ENCODE measurements around the gene SLC6A8.

Gene SLC6A8

GRCh38 chrX:153643431-153644351 is 44.0 kb upstream of the SLC6A8 start:
- H3K36me3 ChIP-seq (replicated peaks; ENCODE audit: low read depth, low read length) = no peaks in the 10 kb centered on the region
- no peaks in the 10 kb centered on the region for H3K9me3 ChIP-seq (ENCODE audit: insufficient read depth, low read length)
- peaks cover 13% of the 10 kb centered on the region; the same call in 1 of the 2 replicates for H3K4me1 ChIP-seq (ENCODE audit: low read length)
- no peaks in the 10 kb centered on the region for H3K79me2 ChIP-seq (ENCODE audit: low read length)
- H3K4me2 ChIP-seq (ENCODE audit: low read length) = no peak overlapping the region
- no peak overlapping the region for H3K9ac ChIP-seq (ENCODE audit: low read length)
- H4K20me1 ChIP-seq (ENCODE audit: insufficient read depth, low read length) = no peaks in the 10 kb centered on the region
- peaks cover 4% of the 10 kb centered on the region; the same call in 1 of the 2 replicates for H3K27me3 ChIP-seq (ENCODE audit: low read depth, low read length)
- H2AFZ ChIP-seq (ENCODE audit: low read depth, low read length) = no peak overlapping the region
- TF ChIP-seq CTCF (IDR thresholded peaks at IDR 0.05; ENCODE audit: low read depth, low read length) = no peak
- TF ChIP-seq EZH2phosphoT487 (IDR thresholded peaks at IDR 0.05; ENCODE audit: low read depth) = no peak
- H3K4me3 ChIP-seq (ENCODE audit: low read length) = no peak overlapping the region
- no peak overlapping the region for H3K27ac ChIP-seq (ENCODE audit: low read length)

GRCh38 chrX:153644356-153645125 is 43.2 kb upstream of the SLC6A8 start:
- Histone ChIP-seq H2AFZ (ENCODE audit: low read depth, low read length) (no peak overlapping the region), H3K4me1 (ENCODE audit: low read length) (peaks cover 13% of the 10 kb centered on the region; the same call in 1 of the 2 replicates), H3K9me3 (ENCODE audit: insufficient read depth, low read length) (no peaks in the 10 kb centered on the region), H3K27ac (ENCODE audit: low read length) (no peak overlapping the region), H3K9ac (ENCODE audit: low read length) (no peak overlapping the region), H3K36me3 (replicated peaks; ENCODE audit: low read depth, low read length) (no peaks in the 10 kb centered on the region), H4K20me1 (ENCODE audit: insufficient read depth, low read length) (no peaks in the 10 kb centered on the region), H3K27me3 (ENCODE audit: low read depth, low read length) (peaks cover 4% of the 10 kb centered on the region; the same call in 1 of the 2 replicates), H3K4me2 (ENCODE audit: low read length) (no peak overlapping the region), H3K79me2 (ENCODE audit: low read length) (no peaks in the 10 kb centered on the region), H3K4me3 (ENCODE audit: low read length) (no peak overlapping the region)
- TF ChIP-seq CTCF (IDR thresholded peaks at IDR 0.05; ENCODE audit: low read depth, low read length) = no peak
- TF ChIP-seq EZH2phosphoT487 (IDR thresholded peaks at IDR 0.05; ENCODE audit: low read depth) = no peak

- no peak for TF ChIP-seq CTCF (IDR thresholded peaks at IDR 0.05; ENCODE audit: low read depth, low read length)
- TF ChIP-seq EZH2phosphoT487 (IDR thresholded peaks at IDR 0.05; ENCODE audit: low read depth) = no peak
- H3K9me3 ChIP-seq (ENCODE audit: insufficient read depth, low read length) = no peaks in the 10 kb centered on the region
- no peak overlapping the region for H2AFZ ChIP-seq (ENCODE audit: low read depth, low read length)
- H3K36me3 ChIP-seq (replicated peaks; ENCODE audit: low read depth, low read length) = no peaks in the 10 kb centered on the region
- peaks cover 4% of the 10 kb centered on the region; the same call in 1 of the 2 replicates for H3K27me3 ChIP-seq (ENCODE audit: low read depth, low read length)
- no peak overlapping the region for H3K9ac ChIP-seq (ENCODE audit: low read length)
- no peak overlapping the region for H3K4me3 ChIP-seq (ENCODE audit: low read length)
- no peak overlapping the region for H3K27ac ChIP-seq (ENCODE audit: low read length)
- H3K4me1 ChIP-seq (ENCODE audit: low read length) = peaks cover 13% of the 10 kb centered on the region; the same call in 1 of the 2 replicates
- H3K4me2 ChIP-seq (ENCODE audit: low read length) = no peak overlapping the region
- H3K79me2 ChIP-seq (ENCODE audit: low read length) = no peaks in the 10 kb centered on the region
- H4K20me1 ChIP-seq (ENCODE audit: insufficient read depth, low read length) = no peaks in the 10 kb centered on the region
Measured at GRCh38 chrX:153645151-153645550, 42.6 kb upstream of the SLC6A8 start.

Data from OCI-LY3 (cell line).